ENCODE measurements around the gene HYI. TPM values are rescaled to one million over a fixed set of nuclear protein-coding genes. Genes with fewer than 3 reads are reported as not detected.

HYI gene
- total RNA-seq, 1 donor from 2014 or later, result 25.8 TPM

GRCh38 chr1:43432907-43433306 lies 20.8 kb downstream of the HYI start:
- peaks cover 8% of the 10 kb centered on the region for H3K4me1 ChIP-seq
- intact Hi-C loops (cut with DNase I), result no loop called here
- H3K27ac ChIP-seq, result no peak overlapping the region
- DNase-seq (ENCODE audit: extremely low spot score in 2 of 2), result no peak
- H3K4me3 ChIP-seq, result no peak overlapping the region
- no peaks in the 10 kb centered on the region for H3K9me3 ChIP-seq
- no peaks in the 10 kb centered on the region for H3K27me3 ChIP-seq
- H3K36me3 ChIP-seq, result peaks cover 0 to 73% of the 10 kb centered on the region in 2 donors
- TF ChIP-seq POLR2AphosphoS5 (IDR thresholded peaks at IDR 0.05; ENCODE audit: insufficient read depth in 1 of 2, low read depth in 1 of 2) (no peak), CTCF (IDR thresholded peaks at IDR 0.05) (no peak), POLR2A (IDR thresholded peaks at IDR 0.05) (no peak)

GRCh38 chr1:43432171-43432860 lies 21.4 kb downstream of the HYI start:
- Histone ChIP-seq H3K36me3 (peaks cover 0 to 76% of the 10 kb centered on the region in 2 donors), H3K9me3 (no peaks in the 10 kb centered on the region), H3K4me1 (peaks cover 8% of the 10 kb centered on the region), H3K27ac (no peak overlapping the region), H3K27me3 (no peaks in the 10 kb centered on the region), H3K4me3 (no peak overlapping the region)
- intact Hi-C loops (cut with DNase I), result no loop called here
- TF ChIP-seq CTCF (IDR thresholded peaks at IDR 0.05) (no peak), POLR2A (IDR thresholded peaks at IDR 0.05) (no peak)
- DNase-seq (ENCODE audit: extremely low spot score in 2 of 2), result no peak

- H3K9me3 ChIP-seq, result no peaks in the 10 kb centered on the region
- peaks cover 8% of the 10 kb centered on the region for H3K4me1 ChIP-seq
- DNase-seq (ENCODE audit: extremely low spot score in 2 of 2), result no peak
- H3K27ac ChIP-seq, result no peak overlapping the region
- no peaks in the 10 kb centered on the region for H3K27me3 ChIP-seq
- no peak for TF ChIP-seq CTCF (IDR thresholded peaks at IDR 0.05)
- no peak for TF ChIP-seq POLR2A (IDR thresholded peaks at IDR 0.05)
- no peak for TF ChIP-seq POLR2AphosphoS5 (IDR thresholded peaks at IDR 0.05; ENCODE audit: insufficient read depth in 1 of 2, low read depth in 1 of 2)
- intact Hi-C loops (cut with DNase I), result no loop called here
- no peak overlapping the region for H3K4me3 ChIP-seq
- H3K36me3 ChIP-seq, result peaks cover 0 to 80% of the 10 kb centered on the region in 2 donors
These were observed 22.1 kb downstream of the HYI start for GRCh38 chr1:43431676-43432075.

- Histone ChIP-seq H3K36me3 (peaks cover 0 to 88% of the 10 kb centered on the region in 2 donors), H3K4me1 (peaks cover 8% of the 10 kb centered on the region), H3K9me3 (no peaks in the 10 kb centered on the region), H3K27ac (no peak overlapping the region), H3K4me3 (no peak overlapping the region), H3K27me3 (no peaks in the 10 kb centered on the region)
- DNase-seq (ENCODE audit: extremely low spot score in 2 of 2), result no peak
- TF ChIP-seq POLR2AphosphoS5 (IDR thresholded peaks at IDR 0.05; ENCODE audit: insufficient read depth in 1 of 2, low read depth in 1 of 2) (no peak), CTCF (IDR thresholded peaks at IDR 0.05) (no peak), POLR2A (IDR thresholded peaks at IDR 0.05) (no peak)
- intact Hi-C loops (cut with DNase I), result no loop called here
These were observed 22.9 kb downstream of the HYI start for GRCh38 chr1:43430831-43431230.

- intact Hi-C loops (cut with DNase I), result no loop called here
- H3K4me3 ChIP-seq, result no peak overlapping the region
- peaks cover 0 to 90% of the 10 kb centered on the region in 2 donors for H3K36me3 ChIP-seq
- no peaks in the 10 kb centered on the region for H3K4me1 ChIP-seq
- H3K9me3 ChIP-seq, result no peaks in the 10 kb centered on the region
- DNase-seq (ENCODE audit: extremely low spot score in 2 of 2), result no peak
- H3K27ac ChIP-seq, result no peak overlapping the region
- TF ChIP-seq POLR2AphosphoS5 (IDR thresholded peaks at IDR 0.05; ENCODE audit: insufficient read depth in 1 of 2, low read depth in 1 of 2), result no peak
- TF ChIP-seq CTCF (IDR thresholded peaks at IDR 0.05), result no peak
- TF ChIP-seq POLR2A (IDR thresholded peaks at IDR 0.05), result no peak
- no peaks in the 10 kb centered on the region for H3K27me3 ChIP-seq
These were observed 25.8 kb downstream of the HYI start for GRCh38 chr1:43427941-43428340.

All from vagina (tissue), 2 donors.